HepG2 (cell line): ENCODE results near the gene FBXO2. TPM values are rescaled to one million over a fixed set of nuclear protein-coding genes. Genes with fewer than 3 reads are reported as not detected.

Experiments used
- ATF1 ChIP-seq: IDR thresholded peaks from 2 replicates; pipeline ENCODE4 v1.6.1; 2016; ENCODE audit warnings: mild to moderate bottlenecking, control low read depth
- ATM ChIP-seq: fragments of 450-650 bp; IDR thresholded peaks from 2 replicates; pipeline ENCODE4 v1.7.1; 2017; ENCODE audit warnings: mild to moderate bottlenecking, borderline replicate concordance
- JARID2 ChIP-seq: sonication (generic); formaldehyde crosslinking; IDR thresholded peaks from 2 replicates; pipeline ENCODE4 v1.8.1; 2023; ENCODE audit warnings: missing genetic modification reagents, inconsistent platforms; ENCODE audit not compliant: insufficient replicate concordance
- KDM3A ChIP-seq: IDR thresholded peaks from 2 replicates; pipeline ENCODE4 v1.6.1; 2018; ENCODE audit warnings: low read depth, missing compliant biosample characterization
- KLF9 ChIP-seq: IDR thresholded peaks from 2 replicates; pipeline ENCODE4 v1.6.1; 2016; ENCODE audit warnings: low read depth
- MED8 ChIP-seq: sonication (generic); formaldehyde crosslinking; IDR thresholded peaks from 2 replicates; pipeline ENCODE4 v1.8.1; 2023; ENCODE audit warnings: mild to moderate bottlenecking, missing genetic modification reagents; ENCODE audit not compliant: insufficient replicate concordance
- NFKBIZ ChIP-seq: IDR thresholded peaks from 2 replicates; pipeline ENCODE4 v1.6.1; 2018; ENCODE audit warnings: missing genetic modification reagents, missing compliant biosample characterization
- NONO ChIP-seq, 2 experiments: fragments of 450-650 bp in 1 of 2; sonication (generic) in 1 of 2; formaldehyde crosslinking in 1 of 2; IDR thresholded peaks in 1 of 2; conservative IDR thresholded peaks in 1 of 2; 2 replicates each; pipeline versions ENCODE4 v1.6.1 to v1.8.0; 2017 to 2022; ENCODE audit warnings: mild to moderate bottlenecking in 1 of 2, missing genetic modification reagents in 1 of 2, moderate library complexity in 1 of 2
- PAXIP1 ChIP-seq: sonication (generic); formaldehyde crosslinking; conservative IDR thresholded peaks from 2 replicates; pipeline ENCODE4 v1.4.0; 2020; ENCODE audit warnings: mild to moderate bottlenecking, missing genetic modification reagents, moderate library complexity
- POLR2AphosphoS2 ChIP-seq: IDR thresholded peaks from 2 replicates; pipeline ENCODE4 v1.6.1; 2011; ENCODE audit warnings: low read depth, low read length, improper control_type of control experiment
- POLR2G ChIP-seq: fragments of 200-400 bp; formaldehyde crosslinking; IDR thresholded peaks from 2 replicates; pipeline ENCODE4 v1.6.1; 2018; ENCODE audit warnings: mild to moderate bottlenecking, low read depth, low read length, moderate library complexity
- RBAK ChIP-seq: sonication (generic); formaldehyde crosslinking; IDR thresholded peaks from 2 replicates; pipeline ENCODE4 v1.5.1; 2020; ENCODE audit warnings: mild to moderate bottlenecking, missing genetic modification reagents
- SCMH1 ChIP-seq: sonication (generic); formaldehyde crosslinking; IDR thresholded peaks from 2 replicates; pipeline ENCODE4 v1.9.0; 2021; ENCODE audit warnings: missing genetic modification reagents, mild to moderate bottlenecking, borderline replicate concordance
- ZBTB33 ChIP-seq: sonication (generic); formaldehyde crosslinking; IDR thresholded peaks from 2 replicates; pipeline ENCODE4 v1.4.0; 2020; ENCODE audit warnings: missing genetic modification reagents
- ZBTB7A ChIP-seq: sonication (generic); formaldehyde crosslinking; IDR thresholded peaks from 2 replicates; pipeline ENCODE4 v1.8.0; 2022; ENCODE audit warnings: mild to moderate bottlenecking, missing genetic modification reagents
- ZNF431 ChIP-seq: sonication (generic); formaldehyde crosslinking; IDR thresholded peaks from 2 replicates; pipeline ENCODE4 v1.9.0; 2022; ENCODE audit warnings: missing genetic modification reagents, low read depth, mild to moderate bottlenecking, borderline replicate concordance
- ZNF530 ChIP-seq: sonication (generic); formaldehyde crosslinking; IDR thresholded peaks from 2 replicates; pipeline ENCODE4 v1.5.0; 2020; ENCODE audit warnings: low read depth, mild to moderate bottlenecking, missing genetic modification reagents
- ZNF557 ChIP-seq: sonication (generic); formaldehyde crosslinking; IDR thresholded peaks from 2 replicates; pipeline ENCODE4 v1.4.0; 2020; ENCODE audit warnings: missing genetic modification reagents
- ZNF577 ChIP-seq: sonication (generic); formaldehyde crosslinking; IDR thresholded peaks from 2 replicates; pipeline ENCODE4 v1.4.0; 2020; ENCODE audit warnings: mild to moderate bottlenecking, low read depth, missing genetic modification reagents, borderline replicate concordance
- ZSCAN21 ChIP-seq: sonication (generic); formaldehyde crosslinking; IDR thresholded peaks from 2 replicates; pipeline ENCODE4 v1.8.0; 2022; ENCODE audit warnings: mild to moderate bottlenecking, missing genetic modification reagents, moderate library complexity, borderline replicate concordance
- polyA plus RNA-seq, 8 experiments: library from polyadenylated mRNA; depleted of rRNA in 3 of 8; stranded (reverse) in 7 of 8; unstranded in 1 of 8; fragments of >200 nt; fragmentation: Illumina TruSeq in 4 of 8; extraction: Trizol in 4 of 8; gene quantifications; 2 replicates each; pipeline versions ENCODE4 v1.2.1 to v1.2.3, GENCODE V29; 2011 to 2016; ENCODE audit warnings: low read depth in 4 of 8, missing spikeins in 1 of 8, mixed read lengths in 1 of 8; ENCODE audit not compliant: insufficient read depth in 1 of 8
- total RNA-seq, 5 experiments: library from RNA; depleted of rRNA; stranded (reverse); fragments of >200 nt; fragmentation: Illumina TruSeq; extraction: Trizol; gene quantifications; 2 replicates each; pipeline ENCODE4 v1.2.3, GENCODE V29; 2016; ENCODE audit warnings: low read depth in 1 of 5
- TF ChIP-seq, protein P1 (sequence below): sonication (generic); formaldehyde crosslinking; IDR thresholded peaks from 2 replicates; pipeline ENCODE4 v1.4.0; 2020; ENCODE audit warnings: missing genetic modification reagents
- TF ChIP-seq, protein P2 (sequence below): sonication (generic); formaldehyde crosslinking; IDR thresholded peaks from 2 replicates; pipeline ENCODE4 v1.4.0; 2020; ENCODE audit warnings: missing genetic modification reagents, borderline replicate concordance

FBXO2 gene
- total and polyA plus RNA-seq, 2 of the 13 experiments (the other 11 are each of a cell fraction or from before 2014, with no cell fraction given) = 79.3 to 112 TPM

DNA sequence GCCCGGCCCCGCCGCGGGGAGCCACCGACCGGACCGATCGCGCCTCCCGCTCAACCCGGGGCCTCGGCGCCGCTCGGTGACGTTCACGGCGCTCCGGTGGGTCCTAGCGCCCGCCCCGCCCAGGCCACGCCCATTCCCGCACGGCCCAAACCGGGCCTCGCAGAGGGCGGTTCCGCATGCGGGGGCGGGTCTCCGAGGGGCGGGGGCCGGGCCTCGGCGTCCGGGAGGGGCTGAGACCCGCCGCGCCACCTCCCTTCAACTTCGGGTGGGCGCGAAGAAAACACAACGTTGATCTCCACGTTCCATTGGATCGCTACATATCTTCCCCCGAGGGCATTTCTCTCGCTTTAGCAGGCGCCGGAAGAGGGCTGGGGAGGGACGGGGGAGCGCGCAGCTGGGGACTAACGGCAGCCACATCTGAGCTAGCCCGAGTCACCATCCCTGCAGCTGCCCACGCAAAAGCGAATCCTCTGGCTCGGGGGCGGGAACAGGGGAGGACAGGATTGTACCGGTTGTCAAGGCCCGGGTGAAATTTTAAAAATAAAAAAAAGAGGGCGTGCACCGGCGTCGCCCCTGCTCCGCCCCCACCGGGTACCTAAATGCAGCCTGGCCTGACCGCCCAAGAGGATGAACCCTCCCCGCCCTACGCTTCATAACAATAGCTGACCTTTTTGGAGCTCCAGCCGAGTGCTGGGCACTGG, 27.0 kb upstream of the FBXO2 start, which contains the start of gene MAD2L2 (continued):
- TF ChIP-seq ZBTB7A (CRISPR knock-in tag) (peak; percentile 13; the same call in 1 of the 2 replicates), ZBTB33 (no peak), ATF1 (CRISPR knock-in tag) (no peak), SCMH1 (no peak), ZNF530 (CRISPR knock-in tag) (no peak), KDM3A (peak; percentile 34; the same call in 1 of the 2 replicates), ATM (no peak), MED8 (CRISPR knock-in tag) (no peak), PAXIP1 (CRISPR knock-in tag) (peak; percentile 61), ZNF431 (CRISPR knock-in tag) (no peak), ZNF577 (no peak), NFKBIZ (CRISPR knock-in tag) (no peak; the same call in 1 of the 2 replicates), POLR2G (peak; percentile 60), KLF9 (CRISPR knock-in tag) (no peak), RBAK (CRISPR knock-in tag) (no peak), JARID2 (CRISPR knock-in tag) (no peak), ZSCAN21 (CRISPR knock-in tag) (no peak), POLR2AphosphoS2 (no peak), ZNF557 (no peak), NONO (IDR thresholded peaks at IDR 0.05) (no peak), NONO (CRISPR knock-in tag; conservative IDR thresholded peaks at IDR 0.05) (peak; percentile 44; the same call in 1 of the 2 replicates)
- TF ChIP-seq, protein P1, sequence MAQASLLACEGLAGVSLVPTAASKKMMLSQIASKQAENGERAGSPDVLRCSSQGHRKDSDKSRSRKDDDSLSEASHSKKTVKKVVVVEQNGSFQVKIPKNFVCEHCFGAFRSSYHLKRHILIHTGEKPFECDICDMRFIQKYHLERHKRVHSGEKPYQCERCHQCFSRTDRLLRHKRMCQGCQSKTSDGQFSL (CRISPR knock-in tag) = no peak
- TF ChIP-seq, protein P2, sequence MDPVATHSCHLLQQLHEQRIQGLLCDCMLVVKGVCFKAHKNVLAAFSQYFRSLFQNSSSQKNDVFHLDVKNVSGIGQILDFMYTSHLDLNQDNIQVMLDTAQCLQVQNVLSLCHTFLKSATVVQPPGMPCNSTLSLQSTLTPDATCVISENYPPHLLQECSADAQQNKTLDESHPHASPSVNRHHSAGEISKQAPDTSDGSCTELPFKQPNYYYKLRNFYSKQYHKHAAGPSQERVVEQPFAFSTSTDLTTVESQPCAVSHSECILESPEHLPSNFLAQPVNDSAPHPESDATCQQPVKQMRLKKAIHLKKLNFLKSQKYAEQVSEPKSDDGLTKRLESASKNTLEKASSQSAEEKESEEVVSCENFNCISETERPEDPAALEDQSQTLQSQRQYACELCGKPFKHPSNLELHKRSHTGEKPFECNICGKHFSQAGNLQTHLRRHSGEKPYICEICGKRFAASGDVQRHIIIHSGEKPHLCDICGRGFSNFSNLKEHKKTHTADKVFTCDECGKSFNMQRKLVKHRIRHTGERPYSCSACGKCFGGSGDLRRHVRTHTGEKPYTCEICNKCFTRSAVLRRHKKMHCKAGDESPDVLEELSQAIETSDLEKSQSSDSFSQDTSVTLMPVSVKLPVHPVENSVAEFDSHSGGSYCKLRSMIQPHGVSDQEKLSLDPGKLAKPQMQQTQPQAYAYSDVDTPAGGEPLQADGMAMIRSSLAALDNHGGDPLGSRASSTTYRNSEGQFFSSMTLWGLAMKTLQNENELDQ (CRISPR knock-in tag) = no peak
